IMR-90 (cell line): Measurements from ENCODE around the gene PTPRU. TPM values are rescaled to one million over a fixed set of nuclear protein-coding genes. Genes with fewer than 3 reads are reported as not detected.

Experiments used
- ATAC-seq: fragments of 200-7000 bp; cut with Tn5 transposase; 2 replicates; pipeline ENCODE4 v1.9.1; 2020; ENCODE audit warnings: low read depth, mild to moderate bottlenecking, moderate library complexity
- BruUV-seq: library from RNA; stranded (reverse); fragments of 400-500 nt; replicated peaks from 2 replicates; lab custom pipeline; 2021; lab: Mats Ljungman, UMichigan
- CTCF ChIA-PET: fragments of 300-600 bp; formaldehyde crosslinking; extraction: SDS; loops from one replicate; lab custom pipeline; 2021; ENCODE audit warnings: antibody characterized with exemption; lab: Yijun Ruan, JAX
- POLR2A ChIA-PET: fragments of 300-600 bp; sonication (Branson Sonifier 250); formaldehyde crosslinking; loops from one replicate; lab custom pipeline; 2022; ENCODE audit warnings: antibody characterized with exemption; ENCODE audit not compliant: unreplicated experiment; lab: Charles Lee
- DNase-seq: peaks from one replicate; pipeline ENCODE4 v3.0.0; 2013
- H2AFZ ChIP-seq: replicated peaks from 2 replicates; pipeline ENCODE3; 2013; ENCODE audit warnings: low read length, mild to moderate bottlenecking; ENCODE audit not compliant: poor library complexity
- H2AK5ac ChIP-seq: 2 replicates; pipeline ENCODE4 v1.6.1; 2013; ENCODE audit warnings: low read depth, low read length, inconsistent platforms
- H2AK9ac ChIP-seq: replicated peaks from 2 replicates; pipeline ENCODE3; 2013; ENCODE audit warnings: mild to moderate bottlenecking, low read depth, low read length, moderate library complexity; ENCODE audit not compliant: poor library complexity
- H2BK120ac ChIP-seq: 2 replicates; pipeline ENCODE4 v1.6.1; 2013; ENCODE audit warnings: low read depth, low read length, inconsistent platforms
- H2BK15ac ChIP-seq: 3 replicates; pipeline ENCODE4 v1.6.1; 2013; ENCODE audit warnings: low read depth, low read length, inconsistent platforms
- H2BK20ac ChIP-seq: 2 replicates; pipeline ENCODE4 v1.6.1; 2013; ENCODE audit warnings: low read depth, mild to moderate bottlenecking, inconsistent platforms, low read length, moderate library complexity
- H2BK5ac ChIP-seq: 2 replicates; pipeline ENCODE4 v1.6.1; 2013; ENCODE audit warnings: mild to moderate bottlenecking, low read depth, low read length, inconsistent platforms; ENCODE audit not compliant: poor library complexity, severe bottlenecking
- H3K14ac ChIP-seq: replicated peaks from 2 replicates; pipeline ENCODE4 v1.6.1; 2013; ENCODE audit warnings: low read depth, low read length, inconsistent platforms
- H3K18ac ChIP-seq: 2 replicates; pipeline ENCODE4 v1.6.1; 2013; ENCODE audit warnings: low read depth, low read length, control low read depth
- H3K23ac ChIP-seq: 2 replicates; pipeline ENCODE4 v1.6.1; 2013; ENCODE audit warnings: low read depth, low read length, inconsistent platforms
- H3K27ac ChIP-seq: 2 replicates; pipeline ENCODE4 v1.5.1; 2013; ENCODE audit warnings: mild to moderate bottlenecking, control low read depth, low read length; ENCODE audit not compliant: insufficient read depth
- H3K27me3 ChIP-seq: 2 replicates; pipeline ENCODE4 v1.6.1; 2013; ENCODE audit warnings: low read length; ENCODE audit not compliant: control insufficient read depth, insufficient read depth
- H3K36me3 ChIP-seq: 2 replicates; pipeline ENCODE4 v1.6.1; 2013; ENCODE audit warnings: low read length, mixed read lengths; ENCODE audit not compliant: control insufficient read depth, insufficient read depth
- H3K4ac ChIP-seq: 2 replicates; pipeline ENCODE4 v1.6.1; 2013; ENCODE audit warnings: low read depth, low read length, inconsistent platforms
- H3K4me1 ChIP-seq: 2 replicates; pipeline ENCODE4 v1.6.1; 2013; ENCODE audit warnings: low read length, mixed read lengths; ENCODE audit not compliant: control insufficient read depth, insufficient read depth
- H3K4me2 ChIP-seq: 2 replicates; pipeline ENCODE4 v1.6.1; 2013; ENCODE audit warnings: low read depth, mild to moderate bottlenecking, control low read depth, low read length, moderate library complexity
- H3K4me3 ChIP-seq: 2 replicates; pipeline ENCODE4 v1.5.1; 2013; ENCODE audit warnings: low read depth, mild to moderate bottlenecking, control low read depth, low read length, moderate library complexity; ENCODE audit not compliant: insufficient read depth
- H3K56ac ChIP-seq: 2 replicates; pipeline ENCODE4 v1.6.1; 2013; ENCODE audit warnings: low read length, inconsistent platforms; ENCODE audit not compliant: insufficient read depth; ENCODE audit errors: extremely low read depth
- H3K79me1 ChIP-seq, 2 experiments: 2 replicates each; pipeline ENCODE4 v1.6.1; 2013; ENCODE audit warnings: low read length in 2 of 2, inconsistent platforms in 1 of 2, low read depth in 1 of 2
- H3K9ac ChIP-seq: 2 replicates; pipeline ENCODE4 v1.6.1; 2013; ENCODE audit warnings: low read depth, low read length, control low read depth
- H3K9me1 ChIP-seq: 2 replicates; pipeline ENCODE4 v1.6.1; 2013; ENCODE audit warnings: low read length, inconsistent platforms; ENCODE audit not compliant: insufficient read depth
- H3K9me3 ChIP-seq: 2 replicates; pipeline ENCODE4 v1.6.1; 2013; ENCODE audit warnings: low read length; ENCODE audit not compliant: control insufficient read depth, insufficient read depth
- H4K20me1 ChIP-seq: 2 replicates; pipeline ENCODE4 v1.6.1; 2013; ENCODE audit warnings: low read length, inconsistent platforms; ENCODE audit not compliant: insufficient read depth
- H4K5ac ChIP-seq: 2 replicates; pipeline ENCODE4 v1.6.1; 2013; ENCODE audit warnings: mild to moderate bottlenecking, low read depth, low read length, control low read depth
- H4K8ac ChIP-seq, 2 experiments: 2 replicates each; pipeline ENCODE4 v1.6.1; 2013; ENCODE audit warnings: low read depth in 2 of 2, low read length in 2 of 2, control low read depth in 1 of 2, inconsistent platforms in 1 of 2
- H4K91ac ChIP-seq: 2 replicates; pipeline ENCODE4 v1.6.1; 2013; ENCODE audit warnings: low read depth, low read length, inconsistent platforms; ENCODE audit not compliant: insufficient read depth
- BHLHE40 ChIP-seq: fragments of 150-350 bp; IDR thresholded peaks from 2 replicates; pipeline ENCODE4 v1.6.1; 2016; ENCODE audit warnings: mild to moderate bottlenecking, low read depth, low read length
- CEBPB ChIP-seq: IDR thresholded peaks from 2 replicates; pipeline ENCODE4 v1.6.1; 2012; ENCODE audit warnings: low read depth, low read length, improper control_type of control experiment
- FOS ChIP-seq: fragments of 150-350 bp; IDR thresholded peaks from 2 replicates; pipeline ENCODE4 v1.6.1; 2016; ENCODE audit warnings: low read depth, low read length
- MAZ ChIP-seq: IDR thresholded peaks from 2 replicates; pipeline ENCODE4 v1.6.1; 2012; ENCODE audit warnings: low read depth, mild to moderate bottlenecking, low read length, improper control_type of control experiment, moderate library complexity, borderline replicate concordance
- NFE2L2 ChIP-seq: fragments of 150-350 bp; IDR thresholded peaks from 2 replicates; pipeline ENCODE4 v1.6.1; 2016; ENCODE audit warnings: low read depth, mild to moderate bottlenecking, low read length
- WGBS, 2 experiments: methylation state at CpG; one replicate each; pipeline versions ENCODE4 v1.1.5 to v1.1.7; 2013; ENCODE audit warnings: missing lambda C conversion rate in 2 of 2; ENCODE audit not compliant: insufficient read length in 1 of 2; ENCODE audit errors: extremely low coverage in 2 of 2; 5-methylcytosine and 5-hydroxymethylcytosine counted together
- dilution Hi-C: fragments of 300-500 bp; cut with HindIII; formaldehyde crosslinking; loops from one replicate; pipeline ENCODE4 v1.14.3; 2018; ENCODE audit warnings: low sequenced_read_pairs; ENCODE audit not compliant: unreplicated experiment
- in situ Hi-C: fragments of 300-500 bp; cut with MboI; formaldehyde crosslinking; loops from 3 replicates; pipeline ENCODE4 v1.14.3; 2019; ENCODE audit warnings: low sequenced_read_pairs, inconsistent platforms, mixed read lengths
- intact Hi-C: fragments of 100-400 bp; cut with micrococcal nuclease; formaldehyde crosslinking; loops from 2 replicates; pipeline ENCODE4 v1.10.0; 2022
- polyA plus RNA-seq, 3 experiments: library from polyadenylated mRNA; depleted of rRNA; stranded (reverse); fragments of >200 nt; gene quantifications; 2 replicates each; pipeline ENCODE4 v1.2.3, GENCODE V29; 2012; ENCODE audit warnings: low replicate concordance in 1 of 3
- total RNA-seq: library from RNA; depleted of rRNA; stranded (reverse); fragments of >200 nt; gene quantifications from 2 replicates; pipeline ENCODE4 v1.2.3, GENCODE V29; 2012

Gene PTPRU
- total and polyA plus RNA-seq, 2 of the 4 experiments (the other 2 are of a cell fraction), result 7.0 to 10.7 TPM

DNA sequence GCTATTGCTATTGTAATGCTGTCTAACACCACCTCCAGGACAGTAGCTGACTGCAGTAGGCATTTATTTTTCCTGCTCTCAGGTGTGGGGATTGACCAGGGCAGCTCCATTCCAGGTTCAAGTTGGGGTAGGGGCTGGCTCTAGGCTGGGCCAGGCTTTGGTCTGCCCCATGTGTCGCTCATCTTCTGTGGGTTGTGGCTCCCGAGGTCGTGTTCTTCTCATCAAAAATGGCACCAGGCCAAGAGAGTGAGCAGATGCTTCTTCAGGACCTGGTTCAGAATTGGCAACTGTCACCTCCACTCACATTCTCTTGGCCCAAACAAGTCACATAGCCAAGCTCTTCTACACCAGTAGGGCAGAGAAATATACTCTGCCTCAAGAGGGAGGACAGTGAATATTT, 133.7 kb downstream of the PTPRU start:
- H3K9me1 ChIP-seq, result no peaks in the 10 kb centered on the region
- H3K56ac ChIP-seq, result no peak overlapping the region
- H3K9ac ChIP-seq, result no peak overlapping the region
- BruUV-seq, result no TSS peak
- H3K79me1 ChIP-seq, result no peaks in the 10 kb centered on the region
- H3K23ac ChIP-seq, result no peak overlapping the region
- H4K5ac ChIP-seq, result no peak overlapping the region
- intact Hi-C loops (no loop called here), in situ Hi-C loops (no loop called here), dilution Hi-C loops (no loop called here)
- H3K4me1 ChIP-seq, result no peaks in the 10 kb centered on the region
- no peak overlapping the region for H2BK120ac ChIP-seq
- H4K20me1 ChIP-seq, result no peaks in the 10 kb centered on the region
- no peak overlapping the region for H3K4ac ChIP-seq
- H3K4me3 ChIP-seq, result no peak overlapping the region
- no peaks in the 10 kb centered on the region for H3K36me3 ChIP-seq
- no peak for TF ChIP-seq BHLHE40
- no peak for TF ChIP-seq MAZ
- no peak for TF ChIP-seq NFE2L2
- TF ChIP-seq FOS, result no peak
- no peak for TF ChIP-seq CEBPB
- no peak overlapping the region for H2BK5ac ChIP-seq
- H2AK9ac ChIP-seq, result no peak overlapping the region
- no peak overlapping the region for H3K4me2 ChIP-seq
- H4K8ac ChIP-seq, result no peak overlapping the region
- no peak overlapping the region for H3K18ac ChIP-seq
- H4K91ac ChIP-seq, result no peak overlapping the region
- no peak for ATAC-seq
- no peaks in the 10 kb centered on the region for H3K9me3 ChIP-seq
- no peak overlapping the region for H3K27ac ChIP-seq
- POLR2A ChIA-PET, result no interaction called here
- H2AFZ ChIP-seq, result peak overlapping the region; percentile 21
- H2AK5ac ChIP-seq, result no peak overlapping the region
- H3K27me3 ChIP-seq, result peaks cover 7% of the 10 kb centered on the region; the same call in 1 of the 2 replicates
- no peak overlapping the region for H3K14ac ChIP-seq
- H2BK15ac ChIP-seq, result no peak overlapping the region
- CTCF ChIA-PET, result no interaction called here
- H2BK20ac ChIP-seq, result no peak overlapping the region
- no CpG with 5 or more reads among the region's 3 CpGs for WGBS, 2 experiments
- no peak for DNase-seq
